GM12878 (cell line): ENCODE measurements around the gene IRF8.

ENCODE experiments used
- BCL11A ChIP-seq: IDR thresholded peaks from 2 replicates; pipeline ENCODE4 v1.6.1; 2011; ENCODE audit warnings: low read depth, low read length
- FOS ChIP-seq: IDR thresholded peaks from 3 replicates; pipeline ENCODE4 v1.6.1; 2011; ENCODE audit warnings: borderline replicate concordance; ENCODE audit not compliant: insufficient read length; ENCODE audit errors: extremely low read depth
- NFXL1 ChIP-seq: fragments of 450-650 bp; IDR thresholded peaks from 2 replicates; pipeline ENCODE4 v1.6.1; 2017; ENCODE audit warnings: antibody characterized with exemption, mild to moderate bottlenecking, borderline replicate concordance
- TF ChIP-seq, protein P1 (sequence below), 3 experiments: IDR thresholded peaks in 2 of 3; conservative IDR thresholded peaks in 1 of 3; 2 replicates each; pipeline ENCODE4 v1.5.1; 2011; ENCODE audit warnings: low read depth in 3 of 3, low read length in 3 of 3, mild to moderate bottlenecking in 3 of 3, control low read depth in 2 of 3, moderate library complexity in 2 of 3, inconsistent platforms in 1 of 3, mixed read lengths in 1 of 3; ENCODE audit not compliant: control insufficient read depth in 2 of 3, insufficient read depth in 1 of 3; ENCODE audit errors: extremely low read depth in 1 of 3

GRCh38 chr16:85963753-85964285, 64.9 kb downstream of the IRF8 start:
- TF ChIP-seq BCL11A = no peak
- TF ChIP-seq, protein P1, sequence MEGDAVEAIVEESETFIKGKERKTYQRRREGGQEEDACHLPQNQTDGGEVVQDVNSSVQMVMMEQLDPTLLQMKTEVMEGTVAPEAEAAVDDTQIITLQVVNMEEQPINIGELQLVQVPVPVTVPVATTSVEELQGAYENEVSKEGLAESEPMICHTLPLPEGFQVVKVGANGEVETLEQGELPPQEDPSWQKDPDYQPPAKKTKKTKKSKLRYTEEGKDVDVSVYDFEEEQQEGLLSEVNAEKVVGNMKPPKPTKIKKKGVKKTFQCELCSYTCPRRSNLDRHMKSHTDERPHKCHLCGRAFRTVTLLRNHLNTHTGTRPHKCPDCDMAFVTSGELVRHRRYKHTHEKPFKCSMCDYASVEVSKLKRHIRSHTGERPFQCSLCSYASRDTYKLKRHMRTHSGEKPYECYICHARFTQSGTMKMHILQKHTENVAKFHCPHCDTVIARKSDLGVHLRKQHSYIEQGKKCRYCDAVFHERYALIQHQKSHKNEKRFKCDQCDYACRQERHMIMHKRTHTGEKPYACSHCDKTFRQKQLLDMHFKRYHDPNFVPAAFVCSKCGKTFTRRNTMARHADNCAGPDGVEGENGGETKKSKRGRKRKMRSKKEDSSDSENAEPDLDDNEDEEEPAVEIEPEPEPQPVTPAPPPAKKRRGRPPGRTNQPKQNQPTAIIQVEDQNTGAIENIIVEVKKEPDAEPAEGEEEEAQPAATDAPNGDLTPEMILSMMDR (IDR thresholded peaks at IDR 0.05 in 2 of 3, conservative IDR thresholded peaks at IDR 0.05 in 1 of 3; ENCODE audit: control insufficient read depth in 2 of 3, extremely low read depth in 1 of 3, insufficient read depth in 1 of 3, low read depth in 3 of 3, low read length in 3 of 3) = no peak
- TF ChIP-seq FOS = no peak
- TF ChIP-seq NFXL1 = no peak
